Fibroblast of skin of scalp (primary cell): ENCODE measurements around the gene ACY1.

Experiments
- DNase-seq: peaks from one replicate; pipeline ENCODE4 v3.0.0-alpha.2; 2013

Gene ACY1

GRCh38 chr3:52006017-52006819 lies 22.9 kb downstream of the ACY1 start:
- no peak for DNase-seq

GRCh38 chr3:52006820-52007133 lies 23.4 kb downstream of the ACY1 start:
- DNase-seq = no peak

GRCh38 chr3:52007291-52007690 lies 24.0 kb downstream of the ACY1 start:
- DNase-seq = no peak

- DNase-seq = no peak
Measured at GRCh38 chr3:52010431-52010830, 27.1 kb downstream of the ACY1 start.

- DNase-seq = no peak
Measured at GRCh38 chr3:52012699-52013098, 29.4 kb downstream of the ACY1 start.

GRCh38 chr3:52013802-52014598 lies 30.7 kb downstream of the ACY1 start:
- no peak for DNase-seq

- peak; percentile 47 for DNase-seq
Measured at GRCh38 chr3:52014613-52015012, 31.3 kb downstream of the ACY1 start.

GRCh38 chr3:52015438-52016228 lies 32.3 kb downstream of the ACY1 start:
- DNase-seq = no peak

- DNase-seq = no peak
Measured at GRCh38 chr3:52017586-52017985, 34.3 kb downstream of the ACY1 start.

GRCh38 chr3:52018319-52019000 lies 35.1 kb downstream of the ACY1 start:
- no peak for DNase-seq

GRCh38 chr3:52019352-52020080 lies 36.2 kb downstream of the ACY1 start:
- DNase-seq = no peak

GRCh38 chr3:52020796-52021195 lies 37.5 kb downstream of the ACY1 start:
- no peak for DNase-seq

- peak; percentile 35 for DNase-seq
Measured at GRCh38 chr3:52021489-52022268, 38.3 kb downstream of the ACY1 start.

- peak; percentile 38 for DNase-seq
Measured at GRCh38 chr3:52022323-52023100, 39.2 kb downstream of the ACY1 start.

GRCh38 chr3:52023101-52023770 lies 39.9 kb downstream of the ACY1 start:
- DNase-seq = no peak

GRCh38 chr3:52023860-52024764 lies 40.8 kb downstream of the ACY1 start:
- no peak for DNase-seq

- DNase-seq = no peak
Measured at GRCh38 chr3:52024765-52025452, 41.6 kb downstream of the ACY1 start.

- DNase-seq = peak; percentile 34
Measured at GRCh38 chr3:52025453-52025852, 42.1 kb downstream of the ACY1 start.
